Stimulated activated naive CD4-positive, alpha-beta T cell treated with Interleukin-2 at 50 U/mL for 16 hours (primary cell): ENCODE data around the gene C1orf87.

Source experiments
- DNase-seq: peaks from one replicate; lab custom pipeline; 2025; lab: John Stamatoyannopoulos, UW

The C1orf87 gene, protein sequence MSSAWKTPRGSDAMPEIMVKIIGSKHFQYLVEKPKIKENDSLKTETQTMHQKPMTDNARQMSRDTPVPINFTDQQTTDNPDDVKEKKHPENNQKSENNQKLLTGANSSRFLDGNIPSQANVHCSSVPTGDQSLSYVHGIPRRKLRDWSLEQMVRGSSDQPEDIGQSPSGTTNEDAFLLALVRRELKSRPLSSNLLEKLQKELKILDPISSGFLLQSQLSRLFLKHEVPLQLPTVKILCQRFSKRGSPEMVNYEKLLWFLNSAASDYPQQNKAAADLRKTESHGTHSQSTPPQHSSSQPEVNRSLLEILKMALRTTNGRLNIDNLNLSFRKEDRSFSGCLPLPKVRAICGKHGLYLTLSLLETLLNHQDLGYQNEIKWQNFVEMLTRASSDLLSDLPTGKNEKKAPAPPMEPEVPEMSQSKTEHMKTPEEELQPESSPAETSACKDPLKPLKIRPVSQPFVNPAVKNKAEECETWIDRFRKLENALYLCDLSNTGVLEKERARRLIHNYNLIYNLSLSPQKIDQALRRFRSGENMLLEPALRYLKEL

GRCh38 chr1:60073605-60074278, at the start of gene C1orf87:
TSS of gene C1orf87 (minus strand) at chr1:60073770. CDS start at chr1:60072643, 1,127 bp downstream.
- no peak for DNase-seq

- DNase-seq = no peak
These were observed 44.5 kb upstream of the C1orf87 start for GRCh38 chr1:60118085-60118484.

DNA sequence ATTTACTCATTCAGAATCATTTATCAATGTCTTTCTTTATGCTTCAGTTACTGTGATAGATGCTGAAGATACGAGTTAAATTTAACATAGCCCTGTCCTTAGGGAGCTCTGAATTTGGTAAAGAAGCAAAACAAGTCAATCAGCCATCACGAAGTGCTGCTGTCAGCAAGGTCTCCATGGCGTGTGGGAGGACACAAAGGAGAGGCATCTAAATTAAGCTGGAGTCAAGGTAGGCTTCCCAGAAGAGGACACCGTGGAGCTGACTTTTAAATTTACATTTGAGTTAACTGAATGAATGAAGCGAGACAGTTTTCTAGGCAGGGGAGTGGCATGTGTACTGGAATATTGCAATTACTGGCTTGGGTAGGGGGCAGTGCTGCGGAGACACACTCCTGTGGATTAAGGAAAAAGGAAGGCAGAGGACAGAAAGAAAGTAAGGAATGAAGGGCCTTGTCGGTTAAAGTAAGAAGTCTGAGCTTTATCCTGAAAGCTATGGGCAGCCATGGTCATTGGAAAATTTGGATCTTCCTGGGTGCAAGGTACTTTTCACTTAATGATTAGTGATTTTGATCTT, 41.3 kb upstream of the C1orf87 start:
- no peak for DNase-seq

GRCh38 chr1:60113596-60113995, 40.0 kb upstream of the C1orf87 start:
- no peak for DNase-seq

DNA sequence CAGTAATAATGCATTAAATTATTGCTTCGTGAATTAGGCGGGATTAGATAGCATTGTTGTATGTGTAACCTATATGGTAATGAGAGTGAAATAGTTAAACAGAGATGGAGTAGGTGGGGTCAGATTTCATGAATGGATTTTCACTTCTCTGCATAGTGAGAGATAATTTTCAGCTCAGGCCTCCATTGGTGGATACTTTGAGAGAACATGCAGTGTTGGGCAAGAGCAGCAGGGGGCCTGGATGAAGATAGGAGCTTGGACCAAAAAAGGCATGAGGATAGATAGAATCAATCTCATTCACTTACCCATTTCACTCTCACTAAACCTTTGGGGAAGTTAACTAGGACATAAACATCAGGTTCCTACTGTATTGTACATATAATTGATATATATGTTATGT, 39.5 kb upstream of the C1orf87 start:
- DNase-seq = no peak

DNA sequence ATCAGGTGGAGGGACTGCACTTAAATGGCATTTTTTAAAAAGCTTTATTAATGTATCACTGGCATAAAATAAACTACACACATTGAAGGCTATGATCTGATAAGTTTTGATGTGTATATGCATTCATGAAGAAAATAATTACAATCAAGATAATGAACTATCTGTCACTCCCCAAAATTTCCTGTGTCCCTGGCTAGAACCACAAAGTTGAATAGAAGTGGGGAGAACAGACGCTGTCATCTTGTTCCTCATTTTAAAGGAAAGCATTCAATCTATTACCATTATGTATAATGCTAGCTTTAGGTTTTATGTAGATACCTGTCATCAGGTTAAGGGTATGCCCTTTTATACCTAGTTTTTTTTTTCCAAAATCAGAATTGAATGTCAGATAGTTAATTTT, 38.1 kb upstream of the C1orf87 start:
- DNase-seq = no peak

DNA sequence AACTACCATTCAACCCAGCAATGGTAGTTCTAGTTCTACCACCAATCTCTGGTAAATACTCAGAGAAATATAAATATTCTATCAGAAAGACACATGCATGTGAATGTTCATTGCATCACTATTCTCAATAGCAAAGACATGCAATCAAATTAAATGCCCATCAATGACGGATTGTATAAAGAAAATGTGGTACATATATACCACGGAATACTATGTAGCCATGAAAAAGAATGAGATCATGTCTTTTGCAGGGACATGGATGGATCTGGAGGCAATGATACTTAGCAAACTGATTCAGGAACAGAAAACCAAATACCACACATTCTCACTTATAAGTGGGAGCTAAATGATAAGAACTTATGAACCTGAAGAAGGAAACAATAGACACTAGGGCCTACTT, 37.5 kb upstream of the C1orf87 start:
- DNase-seq = no peak

- no peak for DNase-seq
These were observed 34.6 kb upstream of the C1orf87 start for GRCh38 chr1:60108196-60108595.

DNA sequence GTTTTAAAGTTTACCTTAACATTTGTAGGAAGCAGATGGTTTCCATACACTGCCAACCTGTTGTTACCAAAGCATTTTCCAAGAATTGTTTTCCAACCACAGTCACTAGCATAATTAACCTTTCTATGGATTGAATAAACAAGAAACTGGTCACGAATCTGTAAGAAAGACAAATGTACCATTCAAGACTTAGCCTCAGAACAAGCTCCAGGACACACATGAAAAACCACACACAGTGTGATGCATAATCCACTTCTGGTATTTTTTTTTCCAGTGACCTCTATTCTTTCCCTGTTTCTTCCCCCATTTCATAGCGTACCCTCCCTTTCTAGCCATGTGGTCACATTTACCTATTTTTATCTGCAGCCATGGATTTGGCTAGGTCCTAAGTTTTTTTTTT, 29.6 kb upstream of the C1orf87 start:
- DNase-seq = no peak

DNA sequence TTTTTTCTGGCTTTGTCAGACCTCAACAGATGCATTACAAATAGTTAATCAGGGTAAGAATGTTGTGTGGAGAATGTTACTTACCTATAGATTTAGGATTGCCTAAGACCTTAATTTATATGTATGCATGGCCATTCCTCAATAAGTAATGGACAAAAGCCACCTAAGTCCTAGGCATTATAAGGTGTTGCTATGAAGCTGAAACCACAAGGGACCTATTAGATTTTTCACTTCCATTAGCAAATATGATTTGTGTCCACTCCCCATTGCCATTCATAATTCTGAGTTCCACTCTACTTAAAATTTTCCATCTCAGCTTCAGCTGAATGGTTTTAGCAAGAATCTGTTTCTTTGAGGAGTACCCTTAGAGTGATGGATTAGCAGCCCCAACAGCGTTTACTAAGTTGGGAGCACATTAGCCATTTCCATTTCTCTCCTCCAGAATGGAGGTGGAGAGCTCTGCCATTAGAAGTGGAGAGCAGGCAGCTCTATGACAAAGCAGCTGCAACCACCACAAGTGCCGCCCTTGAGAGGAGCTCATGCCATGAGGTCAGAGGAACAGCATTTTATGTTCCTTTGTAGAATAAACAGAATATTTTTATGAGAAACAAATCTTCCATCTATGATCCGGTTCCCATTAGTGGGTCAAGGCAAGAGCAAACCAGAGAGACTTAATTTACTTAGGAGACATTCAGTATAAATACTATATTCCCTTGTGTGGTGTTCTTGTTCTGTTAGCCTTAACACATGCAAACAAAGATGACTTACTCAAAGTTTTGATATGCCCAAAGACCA, 28.9 kb upstream of the C1orf87 start:
- no peak for DNase-seq

- DNase-seq = no peak
These were observed 27.9 kb upstream of the C1orf87 start for GRCh38 chr1:60101516-60101915.

DNA sequence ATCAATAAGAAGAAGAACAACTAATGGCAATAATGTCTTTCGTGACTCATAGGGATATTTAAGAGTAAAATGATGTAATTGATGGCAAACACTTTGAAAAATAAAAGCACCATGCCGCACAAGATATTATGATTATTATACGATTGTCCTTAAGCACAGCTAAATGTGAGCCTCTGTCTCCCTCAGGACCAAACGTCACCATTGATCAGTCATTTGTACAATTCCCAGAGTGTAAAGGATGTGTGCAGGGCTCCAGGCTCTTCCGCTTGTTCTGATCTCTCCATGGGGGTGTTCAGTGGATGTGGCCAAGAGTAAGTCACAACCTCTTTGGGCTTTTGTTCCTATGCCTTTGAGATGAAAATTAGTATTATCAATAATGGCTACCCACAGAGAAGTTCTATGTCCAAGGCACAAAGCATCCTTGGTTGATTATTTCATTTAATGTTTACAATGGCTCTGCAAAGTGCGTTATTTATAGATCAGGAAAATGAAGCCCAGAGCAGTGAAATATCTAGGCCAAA, 17.7 kb upstream of the C1orf87 start:
- DNase-seq = no peak

DNA sequence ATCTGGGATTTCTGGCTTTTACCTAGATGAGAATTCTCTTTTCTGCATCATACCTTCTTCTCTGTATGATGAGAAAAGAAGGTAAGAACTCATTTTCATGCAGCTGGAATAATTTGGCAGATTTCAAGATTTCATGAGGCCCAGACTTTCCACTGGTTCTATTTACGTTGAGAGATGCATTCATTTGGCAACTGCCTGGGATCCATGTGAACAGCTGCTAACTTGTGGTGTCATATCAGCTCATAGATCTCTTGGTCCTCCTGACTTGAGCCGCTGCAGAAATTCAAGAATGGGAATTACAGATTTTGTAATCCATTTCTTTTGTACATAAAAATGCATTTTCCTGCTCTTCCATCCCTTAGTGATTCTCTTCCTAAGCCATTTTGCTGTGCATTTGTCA, 17.1 kb upstream of the C1orf87 start:
- DNase-seq = no peak

DNA sequence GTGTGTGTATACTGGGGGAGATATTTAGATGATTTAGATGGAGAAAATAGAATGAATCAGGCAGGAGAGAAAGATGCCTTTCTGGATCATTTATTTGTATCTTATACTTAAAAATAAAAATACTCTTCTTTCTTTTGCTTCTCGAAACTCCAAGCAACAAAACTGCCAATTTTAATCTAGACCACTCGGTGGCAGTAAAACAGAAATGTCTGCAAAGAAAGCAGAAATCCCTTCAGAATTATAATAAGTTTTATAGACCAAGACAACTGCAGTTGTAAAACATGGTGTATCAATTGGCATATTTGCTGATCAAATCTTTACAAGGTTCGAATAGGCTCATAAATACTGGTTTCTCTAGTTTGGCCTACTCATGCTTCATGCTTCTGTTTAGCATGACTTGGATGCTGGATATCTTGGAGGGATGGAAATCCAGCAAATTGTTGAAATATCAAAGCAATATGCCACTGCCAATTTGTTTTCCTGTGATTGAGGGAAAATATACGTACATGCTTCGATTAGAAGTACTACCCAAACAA, 15.1 kb upstream of the C1orf87 start:
- no peak for DNase-seq

- DNase-seq = no peak
These were observed 14.1 kb upstream of the C1orf87 start for GRCh38 chr1:60087681-60088080.

DNA sequence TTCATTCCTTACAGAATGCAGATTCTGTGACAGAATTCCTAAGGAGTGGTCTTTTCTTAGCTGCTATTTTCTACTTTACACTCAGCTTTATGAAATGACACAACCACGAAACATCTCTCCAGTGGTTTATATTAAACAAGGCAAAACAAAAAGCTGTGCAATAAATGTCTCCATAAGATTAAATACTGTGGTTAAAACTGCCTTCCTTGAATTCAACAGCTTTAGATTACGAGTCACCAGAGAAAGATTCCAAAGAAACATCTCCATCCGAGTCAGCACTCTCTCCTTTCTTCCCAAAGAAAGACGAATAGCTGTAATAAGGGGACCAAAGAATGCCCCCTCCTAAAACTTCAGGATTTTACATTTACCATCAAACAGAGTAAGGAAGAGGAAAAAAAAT, 4.6 kb upstream of the C1orf87 start:
- no peak for DNase-seq

DNA sequence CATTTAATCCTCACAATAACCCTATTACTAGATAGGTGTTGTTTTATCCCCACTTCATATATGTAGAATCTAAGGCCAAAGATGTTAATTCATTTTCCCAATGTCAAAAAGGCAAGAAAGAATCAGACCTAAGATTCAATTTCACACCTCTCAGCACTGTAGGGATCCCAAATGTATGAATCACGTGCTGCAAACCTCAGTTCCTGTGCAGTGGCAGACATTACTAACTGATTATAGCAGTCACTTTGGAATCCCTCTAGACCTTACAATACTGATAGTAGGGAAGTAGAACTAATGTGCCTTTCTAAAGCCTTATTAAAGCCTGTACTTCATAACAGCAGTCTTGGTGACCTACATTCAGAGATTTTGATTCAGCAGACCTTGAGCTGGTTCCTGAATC, 2.3 kb downstream of the C1orf87 start:
- no peak for DNase-seq

GRCh38 chr1:60069691-60070090, 3.9 kb downstream of the C1orf87 start:
- no peak for DNase-seq

DNA sequence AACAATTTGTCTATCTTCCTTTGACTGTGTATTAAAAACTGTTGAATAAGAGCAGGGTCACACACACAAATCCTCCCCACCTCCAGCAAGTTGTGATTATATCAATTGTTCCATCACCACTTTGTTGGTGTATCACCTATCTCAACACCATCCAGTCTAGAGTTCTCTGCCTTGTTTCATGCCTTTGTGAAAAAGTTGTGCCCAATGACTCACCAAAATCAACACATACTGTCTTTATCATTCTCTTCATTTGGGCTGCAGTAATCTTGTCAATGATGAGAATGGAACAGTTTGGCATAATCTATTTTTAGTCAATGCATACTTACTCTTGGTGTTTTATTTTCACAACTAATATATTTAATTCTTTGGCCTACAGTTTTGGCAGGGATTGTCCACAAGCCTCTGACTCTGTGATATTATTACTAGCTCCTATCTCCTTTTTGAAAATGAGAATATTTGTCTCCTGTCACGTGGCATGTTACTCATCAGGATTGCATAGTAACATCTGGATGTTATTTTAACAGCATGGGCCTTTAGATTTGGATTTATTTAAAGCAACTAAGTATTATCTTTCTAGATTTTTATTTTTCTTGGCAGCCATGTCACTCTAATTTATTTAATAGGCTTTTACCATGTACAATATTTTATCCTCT, 5.1 kb downstream of the C1orf87 start:
- no peak for DNase-seq

DNA sequence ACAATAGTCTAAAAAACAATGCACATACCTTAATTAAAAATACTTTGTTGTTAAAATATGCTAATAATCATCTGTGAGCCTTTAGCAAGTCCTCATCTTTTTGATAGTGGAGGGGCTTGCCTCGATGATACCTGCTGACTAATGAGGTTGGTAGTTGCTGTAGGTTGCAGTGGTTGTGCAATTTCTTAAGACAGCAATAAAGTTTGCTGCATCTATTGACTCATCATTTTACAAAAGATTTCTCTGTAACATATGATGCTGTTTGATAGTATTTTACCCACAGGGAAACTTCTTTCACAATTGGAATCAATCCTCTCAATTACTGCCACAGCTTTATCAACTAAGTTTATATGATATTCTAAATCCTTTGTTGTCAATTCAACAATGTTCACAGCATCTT, 7.6 kb downstream of the C1orf87 start:
- no peak for DNase-seq

DNA sequence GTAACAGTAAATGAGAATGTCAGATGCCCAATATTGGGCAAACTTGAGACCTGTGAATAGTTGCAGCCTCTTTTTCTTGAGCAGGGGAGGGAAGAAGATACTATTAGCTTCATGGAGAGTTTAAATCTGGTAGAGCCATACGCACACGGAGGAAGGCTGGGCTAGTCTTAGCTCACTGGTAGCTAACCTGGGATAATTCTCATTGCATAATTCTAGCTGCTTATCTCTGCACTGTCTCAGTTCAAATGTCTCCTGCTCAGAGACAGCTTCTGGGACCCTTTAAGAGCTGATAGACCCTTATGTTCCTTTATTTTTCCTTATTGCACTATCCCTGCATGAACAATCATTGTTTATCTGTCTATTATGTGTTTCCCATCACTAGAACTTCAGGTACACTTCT, 8.4 kb downstream of the C1orf87 start:
- no peak for DNase-seq
